Measurements from ENCODE around the gene CHD9. TPM values are rescaled to one million over a fixed set of nuclear protein-coding genes. Genes with fewer than 3 reads are reported as not detected.
A peak's percentile ranks its signal among the peaks of the same experiment; 100 is the strongest.

Gene CHD9
- total RNA-seq, 4 donors from 2014 or later, result 24.5 to 84.0 (median 48.2) TPM

- Histone ChIP-seq H3K4me1 (peaks cover 23 to 27% of the 10 kb centered on the region in 2 donors), H3K27ac (peak overlapping the region in 1 of 4 donors; percentile 10), H3K27me3 (no peaks in the 10 kb centered on the region), H3K36me3 (no peaks in the 10 kb centered on the region), H3K4me3 (no peak overlapping the region), H3K9me3 (no peaks in the 10 kb centered on the region)
- ATAC-seq (no peak), DNase-seq (no peak)
- TF ChIP-seq, protein P1, sequence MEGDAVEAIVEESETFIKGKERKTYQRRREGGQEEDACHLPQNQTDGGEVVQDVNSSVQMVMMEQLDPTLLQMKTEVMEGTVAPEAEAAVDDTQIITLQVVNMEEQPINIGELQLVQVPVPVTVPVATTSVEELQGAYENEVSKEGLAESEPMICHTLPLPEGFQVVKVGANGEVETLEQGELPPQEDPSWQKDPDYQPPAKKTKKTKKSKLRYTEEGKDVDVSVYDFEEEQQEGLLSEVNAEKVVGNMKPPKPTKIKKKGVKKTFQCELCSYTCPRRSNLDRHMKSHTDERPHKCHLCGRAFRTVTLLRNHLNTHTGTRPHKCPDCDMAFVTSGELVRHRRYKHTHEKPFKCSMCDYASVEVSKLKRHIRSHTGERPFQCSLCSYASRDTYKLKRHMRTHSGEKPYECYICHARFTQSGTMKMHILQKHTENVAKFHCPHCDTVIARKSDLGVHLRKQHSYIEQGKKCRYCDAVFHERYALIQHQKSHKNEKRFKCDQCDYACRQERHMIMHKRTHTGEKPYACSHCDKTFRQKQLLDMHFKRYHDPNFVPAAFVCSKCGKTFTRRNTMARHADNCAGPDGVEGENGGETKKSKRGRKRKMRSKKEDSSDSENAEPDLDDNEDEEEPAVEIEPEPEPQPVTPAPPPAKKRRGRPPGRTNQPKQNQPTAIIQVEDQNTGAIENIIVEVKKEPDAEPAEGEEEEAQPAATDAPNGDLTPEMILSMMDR (IDR thresholded peaks at IDR 0.05 in 4 of 5, conservative IDR thresholded peaks at IDR 0.05 in 1 of 5), result no peak
- no peak for TF ChIP-seq POLR2A (IDR thresholded peaks at IDR 0.05)
- in situ Hi-C loops (cut with MboI; ENCODE audit: low sequenced_read_pairs in 4 of 4), result no loop called here
- intact Hi-C loops (cut with DNase I; ENCODE audit: low total_unique reads), result no loop called here
Measured at GRCh38 chr16:53103811-53104210, 49.0 kb downstream of the CHD9 start.

GRCh38 chr16:53105565-53105964 is 50.8 kb downstream of the CHD9 start:
- Histone ChIP-seq H3K27me3 (no peaks in the 10 kb centered on the region), H3K9me3 (no peaks in the 10 kb centered on the region), H3K4me3 (no peak overlapping the region), H3K27ac (no peak overlapping the region), H3K4me1 (peaks cover 14 to 20% of the 10 kb centered on the region in 2 donors), H3K36me3 (no peaks in the 10 kb centered on the region)
- intact Hi-C loops (cut with DNase I; ENCODE audit: low total_unique reads), result no loop called here
- in situ Hi-C loops (cut with MboI; ENCODE audit: low sequenced_read_pairs in 4 of 4), result no loop called here
- no peak for TF ChIP-seq POLR2A (IDR thresholded peaks at IDR 0.05)
- TF ChIP-seq, protein P1 (IDR thresholded peaks at IDR 0.05 in 4 of 5, conservative IDR thresholded peaks at IDR 0.05 in 1 of 5), result no peak
- no peak for ATAC-seq
- DNase-seq, result no peak

- ATAC-seq, result no peak
- no peak overlapping the region for H3K4me3 ChIP-seq
- in situ Hi-C loops (cut with MboI; ENCODE audit: low sequenced_read_pairs in 4 of 4), result no loop called here
Measured at GRCh38 chr16:53111078-53111791, 56.4 kb downstream of the CHD9 start.

GRCh38 chr16:53112015-53112414 is 57.2 kb downstream of the CHD9 start:
- Histone ChIP-seq H3K9me3 (no peaks in the 10 kb centered on the region), H3K27ac (no peak overlapping the region), H3K27me3 (no peaks in the 10 kb centered on the region), H3K36me3 (no peaks in the 10 kb centered on the region), H3K4me1 (peaks cover 4 to 6% of the 10 kb centered on the region in 2 donors), H3K4me3 (no peak overlapping the region)
- no peak for ATAC-seq
- in situ Hi-C loops (cut with MboI; ENCODE audit: low sequenced_read_pairs in 4 of 4), result no loop called here
- intact Hi-C loops (cut with DNase I; ENCODE audit: low total_unique reads), result no loop called here
- TF ChIP-seq POLR2A (IDR thresholded peaks at IDR 0.05), result no peak
- TF ChIP-seq, protein P1 (IDR thresholded peaks at IDR 0.05 in 4 of 5, conservative IDR thresholded peaks at IDR 0.05 in 1 of 5), result no peak
- DNase-seq, result no peak

More at GRCh38 chr16:53111078-53111791, 56.4 kb downstream of the CHD9 start:
- Histone ChIP-seq H3K36me3 (no peaks in the 10 kb centered on the region), H3K27me3 (no peaks in the 10 kb centered on the region), H3K27ac (no peak overlapping the region), H3K9me3 (no peaks in the 10 kb centered on the region), H3K4me1 (peaks cover 4 to 6% of the 10 kb centered on the region in 2 donors)
- intact Hi-C loops (cut with DNase I; ENCODE audit: low total_unique reads), result no loop called here
- no peak for DNase-seq
- TF ChIP-seq, protein P1 (IDR thresholded peaks at IDR 0.05 in 4 of 5, conservative IDR thresholded peaks at IDR 0.05 in 1 of 5), result no peak
- TF ChIP-seq POLR2A (IDR thresholded peaks at IDR 0.05), result no peak

Measured in gastrocnemius medialis (tissue), 4 donors.